H9 (cell line): Measurements from ENCODE around the gene CARMIL3. TPM values are rescaled to one million over a fixed set of nuclear protein-coding genes. Genes with fewer than 3 reads are reported as not detected.

Experiments
- DNase-seq: peaks from one replicate; pipeline ENCODE4 v3.0.0-alpha.2; 2017
- H2AFZ ChIP-seq: one replicate; pipeline ENCODE4 v1.6.1; 2013; ENCODE audit warnings: mild to moderate bottlenecking, low read length, control low read depth, moderate library complexity
- H2AK5ac ChIP-seq: 2 replicates; pipeline ENCODE4 v1.6.1; 2013; ENCODE audit warnings: low read length, control low read depth, mixed read lengths; ENCODE audit not compliant: insufficient read length
- H2BK120ac ChIP-seq: one replicate; pipeline ENCODE4 v1.6.1; 2013; ENCODE audit warnings: low read depth, mild to moderate bottlenecking, low read length, control low read depth, inconsistent platforms; ENCODE audit not compliant: poor library complexity, severe bottlenecking
- H2BK12ac ChIP-seq: 2 replicates; pipeline ENCODE4 v1.6.1; 2013; ENCODE audit warnings: low read length, control low read depth, mixed read lengths, low read depth; ENCODE audit not compliant: insufficient read length
- H2BK15ac ChIP-seq: 2 replicates; pipeline ENCODE4 v1.6.1; 2013; ENCODE audit warnings: low read depth, low read length, control low read depth
- H2BK20ac ChIP-seq: one replicate; pipeline ENCODE4 v1.6.1; 2013; ENCODE audit warnings: low read depth, mild to moderate bottlenecking, low read length, control low read depth, inconsistent platforms; ENCODE audit not compliant: poor library complexity, severe bottlenecking
- H2BK5ac ChIP-seq: 2 replicates; pipeline ENCODE4 v1.6.1; 2013; ENCODE audit warnings: low read length, control low read depth, mixed read lengths; ENCODE audit not compliant: insufficient read length
- H3K14ac ChIP-seq: 2 replicates; pipeline ENCODE4 v1.6.1; 2013; ENCODE audit warnings: low read length, control low read depth; ENCODE audit not compliant: insufficient read depth
- H3K18ac ChIP-seq: 2 replicates; pipeline ENCODE4 v1.6.1; 2013; ENCODE audit warnings: low read depth, mild to moderate bottlenecking, mixed read lengths, low read length, control low read depth; ENCODE audit not compliant: insufficient read length
- H3K23ac ChIP-seq: 2 replicates; pipeline ENCODE4 v1.6.1; 2013; ENCODE audit warnings: low read length, control low read depth, mixed read lengths, low read depth; ENCODE audit not compliant: insufficient read length
- H3K23me2 ChIP-seq: 2 replicates; pipeline ENCODE4 v1.6.1; 2013; ENCODE audit warnings: low read depth, mild to moderate bottlenecking, mixed read lengths, low read length, control low read depth; ENCODE audit not compliant: insufficient read length, poor library complexity, severe bottlenecking
- H3K27ac ChIP-seq: 2 replicates; pipeline ENCODE4 v1.5.1; 2013; ENCODE audit warnings: low read length, control low read depth, mixed read lengths, low read depth; ENCODE audit not compliant: insufficient read length
- H3K27me3 ChIP-seq: 2 replicates; pipeline ENCODE4 v1.6.1; 2013; ENCODE audit warnings: low read length, control low read depth, inconsistent platforms; ENCODE audit not compliant: insufficient read depth
- H3K4ac ChIP-seq: 2 replicates; pipeline ENCODE4 v1.6.1; 2013; ENCODE audit warnings: low read depth, mild to moderate bottlenecking, control low read depth, inconsistent platforms, low read length, moderate library complexity
- H3K4me1 ChIP-seq: 2 replicates; pipeline ENCODE4 v1.6.1; 2013; ENCODE audit warnings: low read length, control low read depth, inconsistent platforms; ENCODE audit not compliant: insufficient read depth
- H3K4me2 ChIP-seq: 2 replicates; pipeline ENCODE4 v1.6.1; 2013; ENCODE audit warnings: low read length, control low read depth, mixed read lengths; ENCODE audit not compliant: insufficient read length, insufficient read depth
- H3K56ac ChIP-seq: 2 replicates; pipeline ENCODE4 v1.6.1; 2013; ENCODE audit warnings: low read depth, mild to moderate bottlenecking, mixed read lengths, low read length, control low read depth; ENCODE audit not compliant: insufficient read length
- H3K79me1 ChIP-seq: 2 replicates; pipeline ENCODE4 v1.6.1; 2013; ENCODE audit warnings: low read depth, mild to moderate bottlenecking, moderate library complexity, low read length, control low read depth, inconsistent platforms; ENCODE audit not compliant: insufficient read depth, poor library complexity, severe bottlenecking
- H3K79me2 ChIP-seq: 2 replicates; pipeline ENCODE4 v1.6.1; 2013; ENCODE audit warnings: low read length, control low read depth, inconsistent platforms; ENCODE audit not compliant: insufficient read depth
- H3K9ac ChIP-seq: 2 replicates; pipeline ENCODE4 v1.6.1; 2013; ENCODE audit warnings: low read length, control low read depth, mixed read lengths; ENCODE audit not compliant: insufficient read length; ENCODE audit errors: extremely low read depth
- H3K9me3 ChIP-seq: one replicate; pipeline ENCODE4 v1.6.1; 2013; ENCODE audit warnings: low read depth, low read length, inconsistent platforms; ENCODE audit not compliant: control insufficient read depth
- H3T11ph ChIP-seq: one replicate; pipeline ENCODE4 v1.6.1; 2013; ENCODE audit warnings: mild to moderate bottlenecking, low read length, control low read depth, inconsistent platforms
- H4K20me1 ChIP-seq: one replicate; pipeline ENCODE4 v1.6.1; 2013; ENCODE audit not compliant: control insufficient read depth, insufficient read length, insufficient read depth
- H4K5ac ChIP-seq: 2 replicates; pipeline ENCODE4 v1.6.1; 2013; ENCODE audit warnings: low read depth, mild to moderate bottlenecking, mixed read lengths, low read length, control low read depth; ENCODE audit not compliant: insufficient read length
- H4K8ac ChIP-seq: replicated peaks from 2 replicates; pipeline ENCODE4 v1.6.1; 2013; ENCODE audit warnings: low read length, control low read depth, mixed read lengths, low read depth; ENCODE audit not compliant: insufficient read length
- H4K91ac ChIP-seq: 2 replicates; pipeline ENCODE4 v1.6.1; 2013; ENCODE audit warnings: low read depth, mild to moderate bottlenecking, moderate library complexity, mixed read lengths, low read length, control low read depth; ENCODE audit not compliant: insufficient read length
- H3K27ac Mint-ChIP-seq, 3 experiments: 2 replicates in 2 of 3; 3 replicates in 1 of 3; pipeline ENCODE4 v1.8.0; 2020 to 2021; ENCODE audit warnings: mixed read lengths in 3 of 3, mild to moderate bottlenecking in 1 of 3, moderate library complexity in 1 of 3
- H3K27me3 Mint-ChIP-seq: 2 replicates; pipeline ENCODE4 v1.8.0; 2021; ENCODE audit warnings: low read depth, mild to moderate bottlenecking, moderate library complexity, mixed read lengths
- H3K36me3 Mint-ChIP-seq, 3 experiments: 2 replicates in 2 of 3; 3 replicates in 1 of 3; pipeline ENCODE4 v1.8.0; 2020 to 2021; ENCODE audit warnings: low read depth in 3 of 3, mixed read lengths in 3 of 3; ENCODE audit not compliant: insufficient read depth in 1 of 3
- H3K4me1 Mint-ChIP-seq, 2 experiments: 2 replicates each; pipeline ENCODE4 v1.8.0; 2020; ENCODE audit warnings: mixed read lengths in 2 of 2
- H3K4me3 Mint-ChIP-seq, 2 experiments: 2 replicates in 1 of 2; 3 replicates in 1 of 2; pipeline ENCODE4 v1.8.0; 2020 to 2021; ENCODE audit warnings: mild to moderate bottlenecking in 2 of 2, mixed read lengths in 2 of 2, moderate library complexity in 1 of 2
- H3K9me3 Mint-ChIP-seq, 2 experiments: 2 replicates in 1 of 2; 3 replicates in 1 of 2; pipeline ENCODE4 v1.8.0; 2020; ENCODE audit warnings: mild to moderate bottlenecking in 2 of 2, mixed read lengths in 2 of 2, moderate library complexity in 1 of 2
- CTCF ChIP-seq: fragments of 200-600 bp; sonication (generic); conservative IDR thresholded peaks from 3 replicates; pipeline ENCODE4 v1.8.0; 2021; ENCODE audit warnings: antibody characterized with exemption, mild to moderate bottlenecking
- WGBS: extraction: QIAGEN DNeasy Blood & Tissue Kit; methylation state at CpG from one replicate; pipeline ENCODE4 v1.1.7; 2013; ENCODE audit warnings: missing lambda C conversion rate, low lambda C conversion rate, mixed read lengths; ENCODE audit not compliant: insufficient read length; ENCODE audit errors: extremely low coverage; 5-methylcytosine and 5-hydroxymethylcytosine counted together
- total RNA-seq: library from RNA; stranded (reverse); gene quantifications from 2 replicates; pipeline ENCODE4 v1.2.1, GENCODE V29; 2021

CARMIL3 gene
- total RNA-seq, 1 experiment from 2014 or later = 5.8 TPM

GRCh38 chr14:24081739-24082211 is 30.0 kb downstream of the CARMIL3 start:
- Histone ChIP-seq H4K91ac (no peak overlapping the region), H2BK20ac (no peak overlapping the region), H4K5ac (no peak overlapping the region), H4K8ac (no peak overlapping the region), H2AK5ac (no peak overlapping the region), H3T11ph (no peak overlapping the region), H3K4me2 (peak overlapping the region; percentile 50), H3K14ac (0 out of 2 replicates have a peak overlapping the region, but pooled peaks have one; percentile 16), H2BK15ac (no peak overlapping the region), H3K9me3 (no peaks in the 10 kb centered on the region), H3K4ac (no peak overlapping the region), H2BK120ac (no peak overlapping the region), H3K56ac (no peak overlapping the region), H3K23me2 (peaks cover 4% of the 10 kb centered on the region), H3K27ac (no peak overlapping the region), H3K9ac (no peak overlapping the region), H3K23ac (no peak overlapping the region), H3K18ac (no peak overlapping the region), H3K4me1 (peaks cover 5% of the 10 kb centered on the region; the same call in 1 of the 2 replicates), H3K79me1 (no peaks in the 10 kb centered on the region), H2BK5ac (no peak overlapping the region), H4K20me1 (no peaks in the 10 kb centered on the region), H2BK12ac (no peak overlapping the region), H2AFZ (no peak overlapping the region), H3K79me2 (no peaks in the 10 kb centered on the region), H3K27me3 (no peaks in the 10 kb centered on the region; the same call in 1 of the 2 replicates)
- Mint-ChIP-seq H3K4me3 (peak overlapping the region; percentile 74 to 84), H3K27ac (no peak overlapping the region; a peak in 1 of 7 replicates), H3K36me3 (no peaks in the 10 kb centered on the region; a peak in 1 of 7 replicates), H3K27me3 (peaks cover 32% of the 10 kb centered on the region), H3K4me1 (peaks cover 36 to 42% of the 10 kb centered on the region in 2 experiments), H3K9me3 (no peaks in the 10 kb centered on the region)
- no peak for TF ChIP-seq CTCF
- WGBS = no CpG with 5 or more reads among the region's 26 CpGs
- DNase-seq = no peak
